Central memory CD4-positive, alpha-beta T cell (primary cell): ENCODE data around the gene CAV1.

ENCODE experiments used
- DNase-seq: peaks from one replicate; pipeline ENCODE4 v3.0.0; 2022

CAV1 gene

GRCh38 chr7:116505278-116505677, 19.6 kb upstream of the CAV1 start:
- no peak for DNase-seq

DNA sequence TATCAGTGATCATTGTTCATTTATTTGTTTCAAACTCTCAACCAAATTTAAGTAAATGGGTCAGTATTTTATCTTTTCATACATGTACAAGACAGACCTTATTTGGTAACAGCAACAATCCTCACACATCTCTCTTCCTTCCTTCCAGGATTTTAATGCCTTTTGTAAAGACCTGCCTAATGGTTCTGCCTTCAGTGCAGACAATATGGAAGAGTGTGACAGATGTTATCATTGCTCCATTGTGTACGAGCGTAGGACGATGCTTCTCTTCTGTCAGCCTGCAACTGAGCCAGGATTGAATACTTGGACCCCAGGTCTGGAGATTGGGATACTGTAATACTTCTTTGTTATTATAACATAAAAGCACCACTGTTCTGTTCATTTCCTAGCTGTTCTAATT, 19.0 kb upstream of the CAV1 start:
- DNase-seq = no peak

GRCh38 chr7:116509982-116510579, 14.8 kb upstream of the CAV1 start:
- DNase-seq = no peak

- no peak for DNase-seq
Measured at GRCh38 chr7:116510795-116511194, 14.0 kb upstream of the CAV1 start.

GRCh38 chr7:116511552-116512519, 13.0 kb upstream of the CAV1 start:
- peak; percentile 36 for DNase-seq

DNA sequence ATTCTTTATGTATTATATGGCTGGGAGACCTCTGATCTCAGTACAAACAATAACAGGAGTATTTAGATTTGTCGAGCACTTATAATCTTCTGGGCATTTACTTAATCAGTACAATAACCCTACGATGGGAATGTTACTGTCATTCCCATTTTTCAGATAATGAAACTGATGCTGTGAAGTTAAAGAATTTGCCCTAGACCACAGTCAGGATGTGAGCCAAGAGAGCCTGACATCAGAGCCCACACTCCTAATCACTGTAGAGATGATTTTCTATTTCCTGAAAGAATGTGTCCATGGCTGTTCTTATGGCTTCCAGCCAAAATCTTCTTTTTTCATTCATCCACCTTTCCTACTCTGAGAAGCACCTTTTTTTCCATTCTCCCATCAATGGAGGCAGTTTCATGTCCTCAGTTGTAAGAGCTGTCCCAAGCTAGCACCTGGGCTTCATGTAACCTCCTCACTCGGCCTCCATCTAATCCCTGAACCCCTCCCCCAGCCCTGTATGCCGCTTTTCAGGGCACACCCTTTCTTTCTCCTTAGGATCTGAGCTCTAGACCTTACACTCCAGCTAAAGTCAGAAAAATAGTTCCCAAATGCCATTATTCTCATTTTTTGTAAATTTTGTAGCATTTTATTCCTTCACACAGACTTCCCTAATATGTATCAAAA, 12.2 kb upstream of the CAV1 start:
- DNase-seq = no peak

GRCh38 chr7:116515584-116515983, 9.3 kb upstream of the CAV1 start:
- DNase-seq = no peak

- no peak for DNase-seq
Measured at GRCh38 chr7:116516324-116516723, 8.5 kb upstream of the CAV1 start.

- DNase-seq = no peak
Measured at GRCh38 chr7:116517626-116518025, 7.2 kb upstream of the CAV1 start.

GRCh38 chr7:116518961-116519360, 5.9 kb upstream of the CAV1 start:
- DNase-seq = no peak

DNA sequence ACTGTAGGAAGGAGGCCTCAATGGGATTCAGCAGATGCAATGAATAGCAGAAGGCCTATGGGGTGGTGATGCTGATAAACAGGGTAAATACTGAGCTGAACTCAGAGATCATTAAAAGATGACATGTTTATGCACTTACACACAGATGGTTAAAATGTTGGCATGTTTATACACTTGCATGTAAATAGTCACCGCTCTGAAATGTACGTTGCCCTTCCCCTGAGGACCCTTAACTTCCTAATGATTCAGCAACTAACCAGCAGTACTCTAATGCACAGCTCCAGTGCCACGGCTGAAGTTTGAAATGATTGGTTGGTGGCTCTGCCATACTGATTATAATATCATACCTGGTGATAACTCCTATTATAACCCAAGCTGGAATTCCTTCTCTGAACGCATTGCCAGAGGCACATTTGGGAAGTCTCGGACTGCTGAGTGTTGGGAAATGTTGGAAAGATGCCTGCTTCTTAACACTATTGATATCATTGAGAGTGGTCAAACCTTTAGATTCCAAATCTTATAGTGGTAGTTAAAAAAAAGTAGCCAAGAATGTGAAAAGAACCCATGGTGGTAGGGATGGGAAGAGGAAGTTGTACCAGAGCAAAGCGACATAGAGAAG, 3.7 kb upstream of the CAV1 start:
- no peak for DNase-seq

- DNase-seq = no peak
Measured at GRCh38 chr7:116522247-116522646, 2.6 kb upstream of the CAV1 start.

DNA sequence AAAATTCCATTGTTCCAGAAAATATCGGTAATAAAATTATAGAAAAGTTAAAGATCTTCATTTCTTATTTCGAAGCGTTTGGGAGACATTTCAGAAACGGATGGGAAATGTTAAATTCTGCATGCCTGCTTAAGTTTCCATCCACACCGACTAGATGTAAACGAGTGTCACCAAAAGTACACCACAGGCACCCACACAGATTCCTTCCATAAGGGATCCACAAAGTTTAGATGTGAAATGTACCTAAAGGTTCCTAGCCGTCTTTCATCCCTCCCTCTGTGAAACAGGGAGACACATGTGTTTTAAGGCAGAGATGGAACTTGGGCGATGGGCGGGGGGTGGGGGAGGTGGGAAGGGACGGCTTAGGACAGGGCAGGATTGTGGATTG, 621 bp upstream of the CAV1 start:
- no peak for DNase-seq

DNA sequence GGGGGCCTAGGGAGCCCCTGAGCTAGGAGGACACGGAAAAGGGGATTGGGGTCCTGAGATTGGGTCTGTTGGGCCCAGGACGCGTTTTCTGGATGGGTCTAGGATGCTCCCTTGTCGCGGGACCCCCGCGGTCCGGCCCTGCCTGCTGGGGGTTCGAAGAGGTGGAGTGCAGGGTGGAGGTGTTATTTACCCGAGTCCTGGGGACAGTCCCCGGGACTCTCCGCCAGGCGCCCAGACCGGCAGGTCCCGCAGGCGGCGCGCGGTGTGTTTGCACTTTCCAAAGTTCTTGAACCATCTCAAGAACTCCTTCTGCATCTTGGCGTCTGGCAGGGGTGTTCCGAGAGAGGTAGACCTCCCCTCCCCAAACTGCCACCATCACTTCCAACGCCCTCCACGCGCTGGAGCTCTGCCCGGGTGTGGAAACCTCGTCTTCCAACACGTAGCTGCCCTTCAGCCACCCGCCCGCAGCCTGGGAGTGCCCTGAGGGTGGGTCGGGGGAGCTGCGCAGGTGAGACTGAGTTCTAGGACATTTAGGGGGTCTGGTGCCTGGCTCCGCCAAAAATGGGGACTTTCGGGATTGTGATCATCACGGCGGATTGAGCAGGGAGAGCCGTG, 569 bp downstream of the CAV1 start:
- DNase-seq = peak; percentile 5

DNA sequence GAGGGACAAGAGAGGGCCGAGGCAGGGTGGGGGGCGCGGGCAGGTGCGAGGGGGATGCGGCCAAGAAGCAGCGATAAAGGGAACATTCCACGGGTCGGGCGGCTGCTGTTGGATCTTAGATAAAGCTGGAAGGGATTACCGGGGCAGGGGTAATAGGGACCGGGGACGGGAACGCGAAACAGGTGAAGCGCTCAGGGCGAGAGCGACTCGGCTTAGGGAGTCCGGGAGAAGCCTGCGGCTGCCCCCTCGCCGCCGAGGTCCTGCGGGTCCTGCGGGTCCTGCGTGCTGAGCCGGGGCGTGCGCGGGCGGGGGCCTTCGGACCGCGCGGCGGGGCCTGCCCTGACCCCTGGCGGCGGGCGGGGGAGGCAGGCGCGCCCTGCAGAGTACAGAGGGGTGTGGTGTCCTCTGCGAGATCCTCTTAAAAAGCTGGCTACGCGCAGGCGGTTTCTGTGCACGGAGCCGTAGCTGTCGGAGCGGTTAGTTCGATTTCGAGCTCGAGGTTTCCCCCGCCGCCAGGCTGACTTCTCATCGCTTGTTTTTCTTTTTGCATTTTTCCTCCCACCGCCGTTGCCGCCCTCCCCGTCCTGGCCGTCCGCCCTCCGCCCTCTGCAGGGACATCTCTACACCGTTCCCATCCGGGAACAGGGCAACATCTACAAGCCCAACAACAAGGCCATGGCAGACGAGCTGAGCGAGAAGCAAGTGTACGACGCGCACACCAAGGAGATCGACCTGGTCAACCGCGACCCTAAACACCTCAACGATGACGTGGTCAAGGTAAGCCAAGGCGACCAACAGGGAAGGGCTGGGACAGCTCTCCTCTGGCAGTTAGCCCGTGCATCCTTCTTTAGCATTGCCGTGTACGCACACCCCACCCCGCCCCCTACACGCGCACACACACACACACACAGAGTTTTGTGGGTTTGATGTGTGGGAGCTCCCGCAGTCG, 1.4 kb downstream of the CAV1 start:
- peak; percentile 54 for DNase-seq

GRCh38 chr7:116526897-116527296, 2.1 kb downstream of the CAV1 start:
- no peak for DNase-seq

- no peak for DNase-seq
Measured at GRCh38 chr7:116527521-116527920, 2.7 kb downstream of the CAV1 start.

DNA sequence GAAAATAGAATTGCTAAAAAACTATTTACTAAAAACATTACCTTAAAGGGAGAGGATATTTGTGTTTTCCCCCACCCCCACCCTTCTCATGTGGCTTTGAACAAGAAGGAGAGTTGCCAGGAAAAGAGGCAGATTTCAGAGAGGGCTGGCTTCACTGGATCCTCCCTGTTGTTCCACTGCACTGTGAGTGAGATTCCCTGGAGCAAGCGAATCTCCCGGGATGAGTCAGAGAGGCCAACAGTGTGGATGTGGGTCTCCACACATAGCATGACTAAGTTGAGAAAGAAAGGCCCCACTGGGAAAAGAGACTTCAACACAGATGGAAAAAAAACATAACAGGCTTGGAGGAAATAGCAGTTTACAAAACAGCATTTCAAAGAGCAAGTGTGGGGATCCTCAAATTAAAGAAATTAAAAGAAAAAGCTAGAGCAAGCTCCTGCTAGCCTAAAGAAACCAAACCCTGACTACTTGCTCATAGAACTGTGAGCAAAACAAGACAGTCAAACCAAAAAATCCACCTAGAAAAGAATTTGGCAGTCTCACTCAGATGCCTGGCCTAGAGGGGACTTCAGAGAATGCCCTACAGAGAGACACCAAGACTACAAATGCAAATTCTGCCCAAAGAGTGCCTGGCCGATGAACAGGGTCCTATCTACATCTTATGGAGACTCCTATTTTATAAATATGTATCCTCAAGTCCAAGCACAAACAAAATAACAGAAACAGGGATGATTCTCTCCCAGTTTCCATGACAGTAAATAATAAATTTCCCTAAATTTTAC, 3.4 kb downstream of the CAV1 start:
- no peak for DNase-seq

- DNase-seq = no peak
Measured at GRCh38 chr7:116529250-116529649, 4.4 kb downstream of the CAV1 start.

DNA sequence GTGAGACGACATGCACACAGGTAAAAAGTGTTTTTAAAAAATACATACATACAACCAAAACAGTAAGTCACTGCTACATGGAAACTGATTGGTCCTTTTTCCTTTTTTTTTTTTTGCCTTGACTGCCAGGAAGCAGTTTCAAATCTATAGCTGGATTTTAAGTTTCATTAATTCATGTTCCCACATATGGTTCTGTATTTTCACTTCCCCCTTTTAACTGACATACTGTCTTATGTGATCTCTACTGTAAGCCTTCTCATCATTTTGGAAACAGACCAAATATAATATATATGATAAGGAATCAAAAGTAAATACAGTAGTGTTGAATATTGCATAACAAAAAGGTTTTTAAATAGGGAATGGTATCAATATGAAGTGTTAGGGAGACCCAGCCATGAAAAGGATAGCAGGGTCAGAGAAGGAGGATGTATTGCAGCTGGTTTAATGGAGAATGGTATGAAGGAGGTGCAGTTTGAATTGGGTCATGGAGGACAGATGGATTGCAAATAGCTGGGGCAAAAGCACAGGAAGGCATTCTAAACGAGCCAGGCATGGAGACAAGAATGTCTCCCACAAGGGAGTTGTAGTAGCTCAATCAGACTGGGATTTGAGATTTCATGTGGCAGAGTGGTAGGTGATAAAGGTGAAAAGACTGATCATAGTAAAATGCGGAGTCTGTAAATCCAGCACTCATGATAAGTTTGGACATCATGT, 5.4 kb downstream of the CAV1 start:
- DNase-seq = no peak
